ENCODE measurements around the gene ASB1. TPM values are rescaled to one million over a fixed set of nuclear protein-coding genes. Genes with fewer than 3 reads are reported as not detected.

The ASB1 gene
- total and polyA plus RNA-seq, 2 of the 13 experiments (the other 11 are each of a cell fraction or from before 2014, with no cell fraction given): 48.6 to 49.2 TPM

GRCh38 chr2:238489431-238489830 lies 62.7 kb downstream of the ASB1 start (continued):
- no peak for TF ChIP-seq ZNF207 (IDR thresholded peaks at IDR 0.05; ENCODE audit: borderline replicate concordance)
- no peak for TF ChIP-seq ELF1 (CRISPR knock-in tag; IDR thresholded peaks at IDR 0.05)

GRCh38 chr2:238489896-238490295 lies 63.2 kb downstream of the ASB1 start:
- Histone ChIP-seq H3K79me2 (ENCODE audit: insufficient read depth, low read length) (no peaks in the 10 kb centered on the region), H3K9ac (ENCODE audit: insufficient read depth, low read depth, low read length) (no peak overlapping the region), H4K20me1 (ENCODE audit: insufficient read depth, low read length) (no peaks in the 10 kb centered on the region), H2AFZ (ENCODE audit: low read length) (no peak overlapping the region), H3K4me3 (replicated peaks in 1 of 3; ENCODE audit: insufficient read depth in 1 of 3, low read depth in 2 of 3, low read length in 3 of 3) (no peak overlapping the region), H3K4me1 (ENCODE audit: insufficient read depth, low read length) (no peaks in the 10 kb centered on the region), H3K27ac (ENCODE audit: extremely low read length, insufficient read depth, low read length) (no peak overlapping the region), H3K27me3 (ENCODE audit: control insufficient read depth in 1 of 2, insufficient read depth in 2 of 2, low read length in 2 of 2) (no peaks in the 10 kb centered on the region), H3K9me3 (ENCODE audit: low read length) (no peaks in the 10 kb centered on the region), H3K36me3 (replicated peaks in 1 of 2; ENCODE audit: control insufficient read depth in 1 of 2, insufficient read depth in 2 of 2, low read length in 2 of 2) (no peaks in the 10 kb centered on the region), H3K4me2 (ENCODE audit: low read depth, low read length) (no peak overlapping the region)
- CTCF ChIA-PET (ENCODE audit: low intra/inter-chr PET ratio, low total read pairs): no interaction called here
- ATAC-seq (no peak), DNase-seq (ENCODE audit: low spot score) (no peak), FAIRE-seq (no peak)
- POLR2A ChIA-PET: no interaction called here
- TF ChIP-seq TBL1XR1 (IDR thresholded peaks at IDR 0.05; ENCODE audit: borderline replicate concordance, low read length, partially characterized antibody): no peak
- BruUV-seq (replicated peaks): no TSS peak
- intact Hi-C loops (cut with micrococcal nuclease; ENCODE audit: unreplicated experiment): no loop called here
- in situ Hi-C loops (cut with HindIII; ENCODE audit: extremely low pct_ligation_motif_present, low pct_unique_long_range_greater_than_20kb): no loop called here

GRCh38 chr2:238492840-238493239 lies 66.1 kb downstream of the ASB1 start:
- ATAC-seq: no peak
- TF ChIP-seq, protein P1, sequence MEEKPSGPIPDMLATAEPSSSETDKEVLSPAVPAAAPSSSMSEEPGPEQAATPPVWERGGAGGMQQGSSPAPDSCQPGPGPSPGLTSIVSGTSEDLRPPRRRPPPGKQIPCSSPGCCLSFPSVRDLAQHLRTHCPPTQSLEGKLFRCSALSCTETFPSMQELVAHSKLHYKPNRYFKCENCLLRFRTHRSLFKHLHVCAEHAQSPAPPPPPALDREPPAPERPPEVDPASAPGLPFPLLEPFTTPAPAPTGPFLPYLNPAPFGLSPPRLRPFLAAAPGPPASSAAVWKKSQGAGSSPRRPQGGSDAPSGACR (CRISPR knock-in tag; IDR thresholded peaks at IDR 0.05): no peak
- TF ChIP-seq, protein P2, sequence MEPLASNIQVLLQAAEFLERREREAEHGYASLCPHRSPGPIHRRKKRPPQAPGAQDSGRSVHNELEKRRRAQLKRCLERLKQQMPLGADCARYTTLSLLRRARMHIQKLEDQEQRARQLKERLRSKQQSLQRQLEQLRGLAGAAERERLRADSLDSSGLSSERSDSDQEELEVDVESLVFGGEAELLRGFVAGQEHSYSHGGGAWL (CRISPR knock-in tag; IDR thresholded peaks at IDR 0.05): no peak
- TF ChIP-seq ZNF207 (IDR thresholded peaks at IDR 0.05; ENCODE audit: borderline replicate concordance): no peak
- no peak for TF ChIP-seq PITX1 (CRISPR knock-in tag; IDR thresholded peaks at IDR 0.05)
- no peak for TF ChIP-seq BORCS8-MEF2B (CRISPR knock-in tag; IDR thresholded peaks at IDR 0.05)
- no peak for TF ChIP-seq RELA (CRISPR knock-in tag; IDR thresholded peaks at IDR 0.05)
- TF ChIP-seq ELF1 (CRISPR knock-in tag; IDR thresholded peaks at IDR 0.05): no peak
- TF ChIP-seq SSRP1 (CRISPR knock-in tag; IDR thresholded peaks at IDR 0.05): no peak
- TF ChIP-seq ZNF737 (CRISPR knock-in tag; IDR thresholded peaks at IDR 0.05; ENCODE audit: borderline replicate concordance): no peak
- TF ChIP-seq, protein P3, sequence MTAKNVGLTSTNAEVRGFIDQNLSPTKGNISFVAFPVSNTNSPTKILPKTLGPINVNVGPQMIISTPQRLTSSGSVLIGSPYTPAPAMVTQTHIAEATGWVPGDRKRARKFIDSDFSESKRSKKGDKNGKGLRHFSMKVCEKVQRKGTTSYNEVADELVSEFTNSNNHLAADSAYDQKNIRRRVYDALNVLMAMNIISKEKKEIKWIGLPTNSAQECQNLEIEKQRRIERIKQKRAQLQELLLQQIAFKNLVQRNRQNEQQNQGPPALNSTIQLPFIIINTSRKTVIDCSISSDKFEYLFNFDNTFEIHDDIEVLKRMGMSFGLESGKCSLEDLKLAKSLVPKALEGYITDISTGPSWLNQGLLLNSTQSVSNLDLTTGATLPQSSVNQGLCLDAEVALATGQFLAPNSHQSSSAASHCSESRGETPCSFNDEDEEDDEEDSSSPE (CRISPR knock-in tag; IDR thresholded peaks at IDR 0.05): no peak

More at GRCh38 chr2:238492840-238493239, 66.1 kb downstream of the ASB1 start:
- Histone ChIP-seq H2AFZ (ENCODE audit: low read length) (no peak overlapping the region), H3K36me3 (replicated peaks in 1 of 2; ENCODE audit: control insufficient read depth in 1 of 2, insufficient read depth in 2 of 2, low read length in 2 of 2) (no peaks in the 10 kb centered on the region), H3K27ac (ENCODE audit: extremely low read length, insufficient read depth, low read length) (no peak overlapping the region), H3K9ac (ENCODE audit: insufficient read depth, low read depth, low read length) (no peak overlapping the region), H3K4me1 (ENCODE audit: insufficient read depth, low read length) (no peaks in the 10 kb centered on the region), H3K4me3 (replicated peaks in 1 of 3; ENCODE audit: insufficient read depth in 1 of 3, low read depth in 2 of 3, low read length in 3 of 3) (no peak overlapping the region), H3K79me2 (ENCODE audit: insufficient read depth, low read length) (no peaks in the 10 kb centered on the region), H3K9me3 (ENCODE audit: low read length) (no peaks in the 10 kb centered on the region), H4K20me1 (ENCODE audit: insufficient read depth, low read length) (no peaks in the 10 kb centered on the region), H3K27me3 (ENCODE audit: control insufficient read depth in 1 of 2, insufficient read depth in 2 of 2, low read length in 2 of 2) (no peaks in the 10 kb centered on the region), H3K4me2 (ENCODE audit: low read depth, low read length) (no peak overlapping the region)
- no TSS peak for BruUV-seq (replicated peaks)
- intact Hi-C loops (cut with micrococcal nuclease; ENCODE audit: unreplicated experiment): no loop called here
- in situ Hi-C loops (cut with HindIII; ENCODE audit: extremely low pct_ligation_motif_present, low pct_unique_long_range_greater_than_20kb): no loop called here
- ChIA-PET POLR2A (no interaction called here), CTCF (ENCODE audit: low intra/inter-chr PET ratio, low total read pairs) (no interaction called here)
- no peak for DNase-seq (ENCODE audit: low spot score)
- WGBS (ENCODE audit: low lambda C conversion rate): 40% methylated on average over 5 of the region's 5 CpGs
- peak; percentile 18 for FAIRE-seq

Measured in HepG2 (cell line).